AG09309 (cell line): ENCODE measurements around the gene SESN2.

Experiments
- DNase-seq: peaks from one replicate; pipeline ENCODE4 v3.0.0-alpha.2; 2010; ENCODE audit warnings: low read depth
- H3K4me3 ChIP-seq: 2 replicates; pipeline ENCODE4 v1.5.1; 2011; ENCODE audit warnings: mild to moderate bottlenecking, low read depth, low read length, moderate library complexity; ENCODE audit not compliant: control insufficient read depth
- CTCF ChIP-seq: IDR thresholded peaks from 2 replicates; pipeline ENCODE4 v1.5.1; 2011; ENCODE audit warnings: mild to moderate bottlenecking, low read depth, low read length, inconsistent platforms; ENCODE audit not compliant: insufficient read depth, control insufficient read depth; ENCODE audit errors: missing control alignments

Gene SESN2

GRCh38 chr1:28273216-28273860 lies 14.0 kb downstream of the SESN2 start:
- DNase-seq, result no peak
- H3K4me3 ChIP-seq, result no peak overlapping the region
- no peak for TF ChIP-seq CTCF

GRCh38 chr1:28278763-28279162 lies 19.4 kb downstream of the SESN2 start:
- no peak for DNase-seq
- no peak overlapping the region for H3K4me3 ChIP-seq
- no peak for TF ChIP-seq CTCF

- TF ChIP-seq CTCF, result no peak
- H3K4me3 ChIP-seq, result no peak overlapping the region
- no peak for DNase-seq
These were observed 20.4 kb downstream of the SESN2 start for GRCh38 chr1:28279721-28280120.

GRCh38 chr1:28280501-28280900 lies 21.2 kb downstream of the SESN2 start:
- DNase-seq, result no peak
- no peak overlapping the region for H3K4me3 ChIP-seq
- no peak for TF ChIP-seq CTCF

GRCh38 chr1:28280977-28281381 lies 21.7 kb downstream of the SESN2 start:
- no peak for TF ChIP-seq CTCF
- H3K4me3 ChIP-seq, result no peak overlapping the region
- no peak for DNase-seq

- no peak for DNase-seq
- H3K4me3 ChIP-seq, result no peak overlapping the region
- TF ChIP-seq CTCF, result no peak
These were observed 22.5 kb downstream of the SESN2 start for GRCh38 chr1:28281608-28282425.
